ENCODE data around the gene TSPOAP1. TPM values are rescaled to one million over a fixed set of nuclear protein-coding genes. Genes with fewer than 3 reads are reported as not detected.

The TSPOAP1 gene
- total and polyA plus RNA-seq, 2 of the 13 experiments (the other 11 are each of a cell fraction or from before 2014, with no cell fraction given): not detected

- TF ChIP-seq ZNF589 (CRISPR knock-in tag; conservative IDR thresholded peaks at IDR 0.05) (0 out of 2 replicates have a peak, but pooled peaks have one; percentile 20), ZNF451 (CRISPR knock-in tag; IDR thresholded peaks at IDR 0.05) (no peak), ZSCAN30 (CRISPR knock-in tag; IDR thresholded peaks at IDR 0.05) (no peak), RFX3 (CRISPR knock-in tag; IDR thresholded peaks at IDR 0.05) (no peak), NR2F1 (CRISPR knock-in tag; IDR thresholded peaks at IDR 0.05) (no peak), ZNF749 (CRISPR knock-in tag; IDR thresholded peaks at IDR 0.05; ENCODE audit: borderline replicate concordance) (no peak), ZNF891 (CRISPR knock-in tag; IDR thresholded peaks at IDR 0.05) (no peak), KDM5A (IDR thresholded peaks at IDR 0.05; ENCODE audit: borderline replicate concordance, low read length) (no peak)
- TF ChIP-seq, protein P1, sequence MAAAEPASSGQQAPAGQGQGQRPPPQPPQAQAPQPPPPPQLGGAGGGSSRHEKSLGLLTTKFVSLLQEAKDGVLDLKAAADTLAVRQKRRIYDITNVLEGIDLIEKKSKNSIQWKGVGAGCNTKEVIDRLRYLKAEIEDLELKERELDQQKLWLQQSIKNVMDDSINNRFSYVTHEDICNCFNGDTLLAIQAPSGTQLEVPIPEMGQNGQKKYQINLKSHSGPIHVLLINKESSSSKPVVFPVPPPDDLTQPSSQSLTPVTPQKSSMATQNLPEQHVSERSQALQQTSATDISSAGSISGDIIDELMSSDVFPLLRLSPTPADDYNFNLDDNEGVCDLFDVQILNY (CRISPR knock-in tag; conservative IDR thresholded peaks at IDR 0.05): no peak
These were observed 4.5 kb upstream of the TSPOAP1 start (continued) for GRCh38 chr17:58332778-58333735.

DNA sequence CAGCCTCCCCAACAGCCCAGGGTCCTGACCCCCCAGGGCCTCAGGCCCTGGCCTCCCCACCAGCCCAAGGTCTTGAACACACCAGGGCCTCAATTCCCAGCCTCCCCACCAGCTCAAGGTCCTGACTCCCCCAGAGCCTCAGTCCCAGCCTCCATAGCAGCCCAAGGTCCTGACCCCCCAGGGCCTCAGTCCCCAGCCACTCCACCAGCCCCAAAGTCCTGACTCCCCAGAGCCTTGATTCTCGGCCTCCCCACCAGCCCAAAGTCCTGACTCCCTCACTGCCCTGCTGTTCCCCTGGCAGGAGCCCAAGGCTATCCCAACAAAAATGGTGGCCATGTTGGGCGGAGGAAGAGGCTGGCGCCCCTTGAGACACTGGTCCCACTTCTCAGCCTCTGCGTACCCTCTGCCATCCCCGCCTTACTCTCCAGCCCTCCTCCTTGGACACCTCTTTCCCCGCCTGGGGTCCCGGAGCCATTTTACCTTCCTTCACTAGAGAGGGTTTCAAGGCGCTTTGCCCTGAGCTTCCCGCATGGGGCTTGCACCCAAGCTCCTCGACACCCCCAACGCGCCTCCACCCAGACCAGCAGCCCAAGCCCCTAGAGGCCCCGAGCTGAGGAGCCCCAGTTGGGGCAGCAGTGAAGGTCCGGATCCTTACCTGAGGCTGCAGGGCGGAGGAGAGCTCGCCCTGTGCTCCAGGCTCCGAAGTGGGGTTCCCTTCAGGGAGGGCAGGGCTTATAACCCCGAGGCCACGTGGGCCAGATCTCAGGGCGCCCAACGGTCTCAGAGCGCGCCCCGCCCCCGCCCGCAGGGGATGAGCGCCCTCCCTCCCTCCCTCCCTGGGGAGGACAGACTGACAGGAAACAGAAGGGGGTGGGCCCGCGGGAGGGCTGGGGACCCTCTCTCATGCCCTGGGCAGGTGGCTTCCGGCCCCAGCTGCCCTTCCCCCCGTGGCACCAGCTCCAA lies 3.5 kb upstream of the TSPOAP1 start:
- CTCF ChIA-PET (ENCODE audit: low intra/inter-chr PET ratio, low total read pairs): no interaction called here
- no peaks in the 10 kb centered on the region for H4K20me1 ChIP-seq (ENCODE audit: insufficient read depth, low read length)
- H3K27ac ChIP-seq (ENCODE audit: extremely low read length, insufficient read depth, low read length): no peak overlapping the region
- H3K4me3 ChIP-seq (replicated peaks in 1 of 3; ENCODE audit: insufficient read depth in 1 of 3, low read depth in 2 of 3, low read length in 3 of 3): no peak overlapping the region
- peaks cover 57% of the 10 kb centered on the region for H3K4me1 ChIP-seq (ENCODE audit: insufficient read depth, low read length)
- BruUV-seq (replicated peaks): no TSS peak
- in situ Hi-C loops (cut with HindIII; ENCODE audit: extremely low pct_ligation_motif_present, low pct_unique_long_range_greater_than_20kb) (no loop called here), intact Hi-C loops (cut with micrococcal nuclease; ENCODE audit: unreplicated experiment) (no loop called here)
- TF ChIP-seq RBM39 (IDR thresholded peaks at IDR 0.05; ENCODE audit: low read depth, low read length, poor library complexity, severe bottlenecking) (peak; percentile 64), MBNL3 (CRISPR knock-in tag; conservative IDR thresholded peaks at IDR 0.05) (no peak), ZNF331 (CRISPR knock-in tag; IDR thresholded peaks at IDR 0.05) (no peak)
- TF ChIP-seq, protein P2, sequence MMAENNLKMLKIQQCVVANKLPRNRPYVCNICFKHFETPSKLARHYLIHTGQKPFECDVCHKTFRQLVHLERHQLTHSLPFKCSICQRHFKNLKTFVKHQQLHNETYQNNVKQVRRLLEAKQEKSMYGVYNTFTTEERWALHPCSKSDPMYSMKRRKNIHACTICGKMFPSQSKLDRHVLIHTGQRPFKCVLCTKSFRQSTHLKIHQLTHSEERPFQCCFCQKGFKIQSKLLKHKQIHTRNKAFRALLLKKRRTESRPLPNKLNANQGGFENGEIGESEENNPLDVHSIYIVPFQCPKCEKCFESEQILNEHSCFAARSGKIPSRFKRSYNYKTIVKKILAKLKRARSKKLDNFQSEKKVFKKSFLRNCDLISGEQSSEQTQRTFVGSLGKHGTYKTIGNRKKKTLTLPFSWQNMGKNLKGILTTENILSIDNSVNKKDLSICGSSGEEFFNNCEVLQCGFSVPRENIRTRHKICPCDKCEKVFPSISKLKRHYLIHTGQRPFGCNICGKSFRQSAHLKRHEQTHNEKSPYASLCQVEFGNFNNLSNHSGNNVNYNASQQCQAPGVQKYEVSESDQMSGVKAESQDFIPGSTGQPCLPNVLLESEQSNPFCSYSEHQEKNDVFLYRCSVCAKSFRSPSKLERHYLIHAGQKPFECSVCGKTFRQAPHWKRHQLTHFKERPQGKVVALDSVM (CRISPR knock-in tag; IDR thresholded peaks at IDR 0.05): 0 out of 2 replicates have a peak, but pooled peaks have one; percentile 14
- no peak overlapping the region for H3K4me2 ChIP-seq (ENCODE audit: low read depth, low read length)
- no peak for FAIRE-seq
- WGBS (ENCODE audit: low lambda C conversion rate): 85% methylated on average over 17 of the region's 31 CpGs
- H3K79me2 ChIP-seq (ENCODE audit: insufficient read depth, low read length): no peaks in the 10 kb centered on the region
- POLR2A ChIA-PET: no interaction called here
- peaks cover 7 to 22% of the 10 kb centered on the region in 2 experiments for H3K27me3 ChIP-seq (ENCODE audit: control insufficient read depth in 1 of 2, insufficient read depth in 2 of 2, low read length in 2 of 2)
- no peak for ATAC-seq
- H3K9ac ChIP-seq (ENCODE audit: insufficient read depth, low read depth, low read length): no peak overlapping the region
- DNase-seq (ENCODE audit: low spot score): no peak
- no peak overlapping the region for H2AFZ ChIP-seq (ENCODE audit: low read length)
- H3K36me3 ChIP-seq (replicated peaks in 1 of 2; ENCODE audit: control insufficient read depth in 1 of 2, insufficient read depth in 2 of 2, low read length in 2 of 2): no peaks in the 10 kb centered on the region
- no peaks in the 10 kb centered on the region for H3K9me3 ChIP-seq (ENCODE audit: low read length)

All from HepG2 (cell line).